ENCODE results near the gene MC1R. TPM values are rescaled to one million over a fixed set of nuclear protein-coding genes. Genes with fewer than 3 reads are reported as not detected.
"Not testable (repeated sequence)": the region's sequence is repeated elsewhere in the genome, so short reads cannot be mapped to it uniquely, and the experiment has no call there.

The MC1R gene
- total RNA-seq, 1 experiment from 2014 or later: 16.9 TPM

DNA sequence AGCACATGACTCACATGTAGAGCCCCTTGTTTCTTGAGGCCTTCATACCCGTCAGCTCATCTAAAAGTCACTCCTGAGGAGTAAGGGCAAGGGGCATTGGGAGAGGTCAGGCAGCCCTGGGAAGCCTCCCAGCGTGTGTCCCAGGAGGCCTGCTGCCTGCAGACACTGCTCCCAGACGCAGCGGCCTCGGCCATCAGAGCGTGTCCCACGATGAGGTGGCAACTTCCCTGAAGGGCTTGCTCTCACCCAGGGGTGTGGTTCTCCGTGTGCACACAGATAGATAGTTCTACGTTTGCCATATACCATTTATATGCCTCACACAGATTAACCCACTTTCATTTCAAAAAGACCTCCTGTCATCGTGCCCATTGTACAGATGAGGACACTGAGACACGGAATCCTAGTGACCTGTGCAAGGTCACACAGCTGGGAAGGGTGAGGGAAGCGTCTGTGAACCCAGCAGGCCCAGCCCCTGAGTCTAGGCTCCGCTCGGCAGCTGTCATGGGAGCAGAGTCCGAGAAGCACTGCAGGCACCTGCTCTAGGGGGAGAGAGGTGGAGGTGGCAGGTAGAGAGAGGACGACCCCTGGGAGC is 12.7 kb downstream of the MC1R start:
- no peak overlapping the region for H3K27ac Mint-ChIP-seq (ENCODE audit: unreplicated experiment)
- CTCF ChIA-PET: interaction anchor here (0.7 kb wide), 1 partner anchor 23 kb away, joined by 5 read pairs; no protein-coding TSS in a partner anchor
- no TSS peak for BruUV-seq (replicated peaks)

DNA sequence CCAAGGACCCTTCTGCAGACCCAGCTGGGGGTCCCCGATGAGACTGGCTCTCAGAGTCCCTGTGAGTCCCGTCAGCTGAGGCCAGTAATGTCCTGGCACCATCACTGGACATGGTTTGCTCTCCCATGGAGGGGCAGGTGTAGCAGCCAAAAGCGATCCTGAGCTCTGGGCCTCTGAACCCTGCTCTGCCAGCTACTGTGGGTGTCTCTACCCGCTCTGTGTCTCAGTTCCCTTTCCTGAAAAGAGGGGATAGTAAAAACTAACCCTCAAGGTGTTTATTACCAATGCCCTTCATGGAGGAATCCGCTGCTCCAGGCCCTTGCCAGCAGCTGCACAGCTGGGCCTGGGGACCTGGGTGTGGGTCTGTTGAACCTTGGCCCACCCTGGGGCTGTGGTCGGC is 13.3 kb downstream of the MC1R start:
- Mint-ChIP-seq H3K36me3 (ENCODE audit: insufficient read depth, unreplicated experiment) (peaks cover 31% of the 10 kb centered on the region), H3K4me1 (ENCODE audit: low read depth, unreplicated experiment) (no peaks in the 10 kb centered on the region), H3K4me3 (ENCODE audit: low read depth, unreplicated experiment) (no peak overlapping the region), H3K27me3 (ENCODE audit: unreplicated experiment) (no peaks in the 10 kb centered on the region), H3K9me3 (ENCODE audit: low read depth, unreplicated experiment) (no peaks in the 10 kb centered on the region), H3K27ac (ENCODE audit: unreplicated experiment) (no peak overlapping the region)
- CTCF ChIA-PET: no interaction called here
- intact Hi-C loops (cut with micrococcal nuclease; ENCODE audit: unreplicated experiment): no loop called here
- no peak for DNase-seq
- BruUV-seq (replicated peaks): no TSS peak
- TF ChIP-seq, protein P1, sequence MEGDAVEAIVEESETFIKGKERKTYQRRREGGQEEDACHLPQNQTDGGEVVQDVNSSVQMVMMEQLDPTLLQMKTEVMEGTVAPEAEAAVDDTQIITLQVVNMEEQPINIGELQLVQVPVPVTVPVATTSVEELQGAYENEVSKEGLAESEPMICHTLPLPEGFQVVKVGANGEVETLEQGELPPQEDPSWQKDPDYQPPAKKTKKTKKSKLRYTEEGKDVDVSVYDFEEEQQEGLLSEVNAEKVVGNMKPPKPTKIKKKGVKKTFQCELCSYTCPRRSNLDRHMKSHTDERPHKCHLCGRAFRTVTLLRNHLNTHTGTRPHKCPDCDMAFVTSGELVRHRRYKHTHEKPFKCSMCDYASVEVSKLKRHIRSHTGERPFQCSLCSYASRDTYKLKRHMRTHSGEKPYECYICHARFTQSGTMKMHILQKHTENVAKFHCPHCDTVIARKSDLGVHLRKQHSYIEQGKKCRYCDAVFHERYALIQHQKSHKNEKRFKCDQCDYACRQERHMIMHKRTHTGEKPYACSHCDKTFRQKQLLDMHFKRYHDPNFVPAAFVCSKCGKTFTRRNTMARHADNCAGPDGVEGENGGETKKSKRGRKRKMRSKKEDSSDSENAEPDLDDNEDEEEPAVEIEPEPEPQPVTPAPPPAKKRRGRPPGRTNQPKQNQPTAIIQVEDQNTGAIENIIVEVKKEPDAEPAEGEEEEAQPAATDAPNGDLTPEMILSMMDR (IDR thresholded peaks at IDR 0.05; ENCODE audit: unreplicated experiment): no peak

More for the DNA sequence above, 12.7 kb downstream of the MC1R start:
- TF ChIP-seq, protein P1 (IDR thresholded peaks at IDR 0.05; ENCODE audit: unreplicated experiment): no peak
- no peaks in the 10 kb centered on the region for H3K27me3 Mint-ChIP-seq (ENCODE audit: unreplicated experiment)
- no peaks in the 10 kb centered on the region for H3K4me1 Mint-ChIP-seq (ENCODE audit: low read depth, unreplicated experiment)
- DNase-seq: no peak
- peaks cover 35% of the 10 kb centered on the region for H3K36me3 Mint-ChIP-seq (ENCODE audit: insufficient read depth, unreplicated experiment)
- no peak overlapping the region for H3K4me3 Mint-ChIP-seq (ENCODE audit: low read depth, unreplicated experiment)
- intact Hi-C loops (cut with micrococcal nuclease; ENCODE audit: unreplicated experiment): no loop called here
- no peaks in the 10 kb centered on the region for H3K9me3 Mint-ChIP-seq (ENCODE audit: low read depth, unreplicated experiment)

- BruUV-seq (replicated peaks); H3K9me3 Mint-ChIP-seq (ENCODE audit: low read depth, unreplicated experiment); H3K27ac Mint-ChIP-seq (ENCODE audit: unreplicated experiment); intact Hi-C loops (cut with micrococcal nuclease; ENCODE audit: unreplicated experiment); H3K4me3 Mint-ChIP-seq (ENCODE audit: low read depth, unreplicated experiment); DNase-seq; H3K27me3 Mint-ChIP-seq (ENCODE audit: unreplicated experiment): not testable (repeated sequence)
- peaks cover 26% of the 10 kb centered on the region for H3K36me3 Mint-ChIP-seq (ENCODE audit: insufficient read depth, unreplicated experiment)
- H3K4me1 Mint-ChIP-seq (ENCODE audit: low read depth, unreplicated experiment): peaks cover 10% of the 10 kb centered on the region
- CTCF ChIA-PET: interaction anchor here (0.5 kb wide), 1 partner anchor 360 kb away, joined by 4 read pairs; no protein-coding TSS in a partner anchor
Measured at GRCh38 chr16:89934019-89934418, 15.4 kb downstream of the MC1R start.

DNA sequence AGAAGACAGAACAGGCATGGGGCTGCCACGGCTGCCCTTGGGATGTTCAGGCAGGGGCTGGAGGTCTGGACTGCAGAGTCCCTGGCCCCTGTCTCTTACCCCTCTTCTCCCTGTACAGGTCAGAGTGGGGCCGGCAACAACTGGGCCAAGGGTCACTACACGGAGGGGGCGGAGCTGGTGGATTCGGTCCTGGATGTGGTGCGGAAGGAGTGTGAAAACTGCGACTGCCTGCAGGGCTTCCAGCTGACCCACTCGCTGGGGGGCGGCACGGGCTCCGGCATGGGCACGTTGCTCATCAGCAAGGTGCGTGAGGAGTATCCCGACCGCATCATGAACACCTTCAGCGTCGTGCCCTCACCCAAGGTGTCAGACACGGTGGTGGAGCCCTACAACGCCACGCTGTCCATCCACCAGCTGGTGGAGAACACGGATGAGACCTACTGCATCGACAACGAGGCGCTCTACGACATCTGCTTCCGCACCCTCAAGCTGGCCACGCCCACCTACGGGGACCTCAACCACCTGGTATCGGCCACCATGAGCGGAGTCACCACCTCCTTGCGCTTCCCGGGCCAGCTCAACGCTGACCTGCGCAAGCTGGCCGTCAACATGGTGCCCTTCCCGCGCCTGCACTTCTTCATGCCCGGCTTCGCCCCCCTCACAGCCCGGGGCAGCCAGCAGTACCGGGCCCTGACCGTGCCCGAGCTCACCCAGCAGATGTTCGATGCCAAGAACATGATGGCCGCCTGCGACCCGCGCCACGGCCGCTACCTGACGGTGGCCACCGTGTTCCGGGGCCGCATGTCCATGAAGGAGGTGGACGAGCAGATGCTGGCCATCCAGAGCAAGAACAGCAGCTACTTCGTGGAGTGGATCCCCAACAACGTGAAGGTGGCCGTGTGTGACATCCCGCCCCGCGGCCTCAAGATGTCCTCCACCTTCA is 16.2 kb downstream of the MC1R start:
- no peaks in the 10 kb centered on the region for H3K27me3 Mint-ChIP-seq (ENCODE audit: unreplicated experiment)
- DNase-seq: no peak
- H3K9me3 Mint-ChIP-seq (ENCODE audit: low read depth, unreplicated experiment): no peaks in the 10 kb centered on the region
- CTCF ChIA-PET: interaction anchor here (0.6 to 0.8 kb wide), 2 partner anchors 63 to 97 kb away, joined by 3 read pairs; no protein-coding TSS in a partner anchor
- no TSS peak for BruUV-seq (replicated peaks)
- TF ChIP-seq, protein P1 (IDR thresholded peaks at IDR 0.05; ENCODE audit: unreplicated experiment): no peak
- H3K27ac Mint-ChIP-seq (ENCODE audit: unreplicated experiment): no peak overlapping the region
- intact Hi-C loops (cut with micrococcal nuclease; ENCODE audit: unreplicated experiment): no loop called here
- H3K36me3 Mint-ChIP-seq (ENCODE audit: insufficient read depth, unreplicated experiment): peaks cover 26% of the 10 kb centered on the region
- H3K4me3 Mint-ChIP-seq (ENCODE audit: low read depth, unreplicated experiment): no peak overlapping the region
- peaks cover 10% of the 10 kb centered on the region for H3K4me1 Mint-ChIP-seq (ENCODE audit: low read depth, unreplicated experiment)

DNA sequence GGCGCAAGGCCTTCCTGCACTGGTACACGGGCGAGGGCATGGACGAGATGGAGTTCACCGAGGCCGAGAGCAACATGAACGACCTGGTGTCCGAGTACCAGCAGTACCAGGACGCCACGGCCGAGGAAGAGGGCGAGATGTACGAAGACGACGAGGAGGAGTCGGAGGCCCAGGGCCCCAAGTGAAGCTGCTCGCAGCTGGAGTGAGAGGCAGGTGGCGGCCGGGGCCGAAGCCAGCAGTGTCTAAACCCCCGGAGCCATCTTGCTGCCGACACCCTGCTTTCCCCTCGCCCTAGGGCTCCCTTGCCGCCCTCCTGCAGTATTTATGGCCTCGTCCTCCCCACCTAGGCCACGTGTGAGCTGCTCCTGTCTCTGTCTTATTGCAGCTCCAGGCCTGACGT is 17.0 kb downstream of the MC1R start:
- intact Hi-C loops (cut with micrococcal nuclease; ENCODE audit: unreplicated experiment); H3K27me3 Mint-ChIP-seq (ENCODE audit: unreplicated experiment); BruUV-seq (replicated peaks); DNase-seq; H3K27ac Mint-ChIP-seq (ENCODE audit: unreplicated experiment); H3K4me3 Mint-ChIP-seq (ENCODE audit: low read depth, unreplicated experiment); H3K9me3 Mint-ChIP-seq (ENCODE audit: low read depth, unreplicated experiment): not testable (repeated sequence)
- CTCF ChIA-PET: interaction anchor here (0.6 kb wide), 1 partner anchor 62 kb away, joined by 3 read pairs; no protein-coding TSS in a partner anchor
- Mint-ChIP-seq H3K4me1 (ENCODE audit: low read depth, unreplicated experiment) (peaks cover 10% of the 10 kb centered on the region), H3K36me3 (ENCODE audit: insufficient read depth, unreplicated experiment) (peaks cover 26% of the 10 kb centered on the region)
